Breast epithelium (tissue), 4 donors: ENCODE results near the gene OPCML. TPM values are rescaled to one million over a fixed set of nuclear protein-coding genes. Genes with fewer than 3 reads are reported as not detected.

ENCODE experiments used
- DNase-seq, 2 donors: peaks; one replicate each; pipeline ENCODE4 v3.0.0-alpha.2; 2019; ENCODE audit warnings: low spot score in 2 of 2
- H3K27ac ChIP-seq, 2 donors: fragments of 200-600 bp; sonication (generic) in 1 of 2; one replicate each; pipeline ENCODE4 v1.5.1; 2016 to 2019; ENCODE audit warnings: mild to moderate bottlenecking in 1 of 2
- H3K27me3 ChIP-seq, 2 donors: fragments of 200-600 bp; sonication (generic) in 1 of 2; one replicate each; pipeline versions ENCODE4 v1.5.1 to v1.6.0; 2017 to 2019; ENCODE audit warnings: control low read depth in 1 of 2, mild to moderate bottlenecking in 1 of 2
- H3K36me3 ChIP-seq: fragments of 200-600 bp; one replicate; pipeline ENCODE4 v1.5.1; 2019
- H3K4me1 ChIP-seq, 2 donors: fragments of 200-600 bp; sonication (generic); one replicate each; pipeline ENCODE4 v1.5.1; 2016 to 2019; ENCODE audit warnings: control low read depth in 1 of 2
- H3K4me3 ChIP-seq, 3 donors: fragments of 200-600 bp; sonication (generic); 1 replicate in 2 of 3; 2 replicates in 1 of 3; pipeline ENCODE4 v1.5.1; 2016 to 2019; ENCODE audit warnings: mild to moderate bottlenecking in 3 of 3, moderate library complexity in 2 of 3
- H3K9me3 ChIP-seq, 2 donors: fragments of 200-600 bp; sonication (generic) in 1 of 2; one replicate each; pipeline ENCODE4 v1.5.1; 2016 to 2019; ENCODE audit warnings: control low read depth in 1 of 2
- POLR2A ChIP-seq: fragments of 450-650 bp; IDR thresholded peaks from one replicate; pipeline ENCODE4 v1.6.1; 2016; ENCODE audit warnings: antibody characterized with exemption, mild to moderate bottlenecking, moderate library complexity
- POLR2AphosphoS5 ChIP-seq, 3 donors: sonication (generic); formaldehyde crosslinking; IDR thresholded peaks; one replicate each; pipeline ENCODE4 v1.6.1; 2017; ENCODE audit warnings: antibody characterized with exemption in 3 of 3
- intact Hi-C: fragments of 100-400 bp; cut with DNase I; formaldehyde crosslinking; loops from one replicate; pipeline ENCODE4 v1.15.1; 2023; ENCODE audit warnings: low total_unique reads
- total RNA-seq, 3 donors: library from RNA; depleted of rRNA; stranded (reverse); fragments of >200 nt; gene quantifications; one replicate each; pipeline ENCODE4 v1.1.0, GENCODE V29; 2016
- TF ChIP-seq, protein P1 (sequence below), 3 donors: fragments of 450-650 bp; IDR thresholded peaks; one replicate each; pipeline ENCODE4 v1.5.1; 2016 to 2017; ENCODE audit warnings: antibody characterized with exemption in 3 of 3, mild to moderate bottlenecking in 3 of 3, moderate library complexity in 3 of 3

OPCML gene
- total RNA-seq, 3 donors from 2014 or later: not detected

DNA sequence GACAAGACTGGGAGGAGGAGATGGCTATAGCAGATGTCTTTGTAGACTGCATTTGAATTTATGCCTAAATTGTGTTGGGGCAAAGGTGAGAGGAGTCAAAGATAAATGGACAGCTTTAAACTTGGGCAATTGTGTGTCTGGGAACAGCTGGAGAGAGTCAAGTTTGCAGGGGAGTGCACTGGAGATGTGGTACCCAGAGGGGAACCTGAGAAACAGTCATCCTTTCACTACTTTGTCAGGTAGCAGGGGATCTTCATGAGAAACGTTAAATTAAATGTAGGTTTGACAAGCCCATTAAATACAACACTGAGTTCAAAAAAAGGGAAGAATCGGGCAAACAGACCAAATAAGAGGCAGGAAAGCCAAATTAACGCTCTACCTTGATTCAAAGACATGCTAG, 277.7 kb downstream of the OPCML start:
- DNase-seq: no peak
- TF ChIP-seq POLR2A: no peak
- TF ChIP-seq POLR2AphosphoS5 (IDR thresholded peaks at IDR 0.05): no peak
- TF ChIP-seq, protein P1, sequence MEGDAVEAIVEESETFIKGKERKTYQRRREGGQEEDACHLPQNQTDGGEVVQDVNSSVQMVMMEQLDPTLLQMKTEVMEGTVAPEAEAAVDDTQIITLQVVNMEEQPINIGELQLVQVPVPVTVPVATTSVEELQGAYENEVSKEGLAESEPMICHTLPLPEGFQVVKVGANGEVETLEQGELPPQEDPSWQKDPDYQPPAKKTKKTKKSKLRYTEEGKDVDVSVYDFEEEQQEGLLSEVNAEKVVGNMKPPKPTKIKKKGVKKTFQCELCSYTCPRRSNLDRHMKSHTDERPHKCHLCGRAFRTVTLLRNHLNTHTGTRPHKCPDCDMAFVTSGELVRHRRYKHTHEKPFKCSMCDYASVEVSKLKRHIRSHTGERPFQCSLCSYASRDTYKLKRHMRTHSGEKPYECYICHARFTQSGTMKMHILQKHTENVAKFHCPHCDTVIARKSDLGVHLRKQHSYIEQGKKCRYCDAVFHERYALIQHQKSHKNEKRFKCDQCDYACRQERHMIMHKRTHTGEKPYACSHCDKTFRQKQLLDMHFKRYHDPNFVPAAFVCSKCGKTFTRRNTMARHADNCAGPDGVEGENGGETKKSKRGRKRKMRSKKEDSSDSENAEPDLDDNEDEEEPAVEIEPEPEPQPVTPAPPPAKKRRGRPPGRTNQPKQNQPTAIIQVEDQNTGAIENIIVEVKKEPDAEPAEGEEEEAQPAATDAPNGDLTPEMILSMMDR (IDR thresholded peaks at IDR 0.05): no peak
- Histone ChIP-seq H3K27me3 (no peaks in the 10 kb centered on the region), H3K4me3 (no peak overlapping the region), H3K9me3 (no peaks in the 10 kb centered on the region), H3K36me3 (no peaks in the 10 kb centered on the region), H3K27ac (no peak overlapping the region), H3K4me1 (no peaks in the 10 kb centered on the region)
- intact Hi-C loops: no loop called here

DNA sequence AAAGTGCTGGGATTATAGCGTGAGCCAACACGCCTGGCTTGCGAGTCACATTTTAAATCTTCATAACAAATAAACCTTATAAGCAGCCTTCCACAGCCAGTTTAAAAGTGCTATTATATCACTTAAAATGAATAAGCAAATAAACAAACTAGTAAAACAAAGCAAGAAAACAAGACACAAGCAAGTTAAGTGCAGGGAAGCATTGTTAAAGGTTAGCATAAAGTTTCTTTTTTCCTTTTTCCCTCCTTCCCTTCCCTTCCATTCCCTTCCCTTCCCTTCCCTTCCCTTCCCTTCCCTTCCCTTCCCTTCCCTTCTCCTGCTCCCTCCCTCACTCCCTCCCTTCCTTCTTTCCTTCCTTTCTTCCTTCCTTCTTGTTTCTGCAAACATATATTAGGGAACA, 278.7 kb downstream of the OPCML start:
- Histone ChIP-seq H3K27ac (no peak overlapping the region), H3K4me1 (no peaks in the 10 kb centered on the region), H3K27me3 (no peaks in the 10 kb centered on the region), H3K9me3 (no peaks in the 10 kb centered on the region), H3K4me3 (no peak overlapping the region), H3K36me3 (no peaks in the 10 kb centered on the region)
- intact Hi-C loops: no loop called here
- TF ChIP-seq POLR2AphosphoS5 (IDR thresholded peaks at IDR 0.05): no peak
- TF ChIP-seq, protein P1 (IDR thresholded peaks at IDR 0.05): no peak
- TF ChIP-seq POLR2A: no peak
- DNase-seq: no peak

DNA sequence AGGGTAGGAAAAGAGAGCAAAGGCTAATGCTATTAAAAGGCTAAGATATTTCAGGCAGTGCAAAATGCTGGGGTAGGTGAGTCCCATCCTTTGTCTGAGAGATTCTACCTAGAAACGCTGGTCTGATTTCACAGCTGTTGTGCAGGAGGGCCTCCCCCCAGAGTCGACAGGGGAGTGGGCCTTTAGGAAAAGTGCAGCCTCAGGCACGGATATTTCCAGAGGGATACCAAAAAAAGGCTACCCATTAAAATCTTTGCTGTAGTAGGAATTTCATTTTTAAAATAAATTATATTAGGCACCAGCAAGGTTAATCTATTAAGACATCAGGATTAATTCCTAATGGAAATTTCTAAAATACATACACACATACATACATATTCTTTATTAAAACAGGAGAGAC, 280.5 kb downstream of the OPCML start:
- TF ChIP-seq POLR2AphosphoS5 (IDR thresholded peaks at IDR 0.05) (no peak), POLR2A (no peak)
- TF ChIP-seq, protein P1 (IDR thresholded peaks at IDR 0.05): no peak
- Histone ChIP-seq H3K27ac (no peak overlapping the region), H3K4me3 (no peak overlapping the region), H3K27me3 (no peaks in the 10 kb centered on the region), H3K4me1 (no peaks in the 10 kb centered on the region), H3K36me3 (no peaks in the 10 kb centered on the region), H3K9me3 (no peaks in the 10 kb centered on the region)
- intact Hi-C loops: no loop called here
- DNase-seq: no peak

DNA sequence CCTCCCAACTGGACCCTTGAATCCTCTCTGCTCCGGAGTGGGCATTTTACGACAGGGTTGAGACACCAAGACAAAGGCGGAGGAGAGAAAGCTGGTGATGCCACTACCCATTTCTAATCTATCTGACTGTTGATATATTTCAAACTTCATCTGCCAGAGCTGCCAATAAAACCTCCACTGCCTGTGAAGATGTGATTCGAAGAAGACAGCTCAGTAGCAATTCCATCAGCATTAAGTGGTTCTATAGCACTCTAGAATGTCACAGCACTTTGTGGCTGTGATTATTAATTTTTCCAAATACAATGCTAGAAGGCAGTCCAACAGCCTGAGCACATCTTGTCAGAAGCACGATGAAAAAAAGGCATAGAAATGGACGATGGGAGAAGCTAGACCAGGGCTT, 282.8 kb downstream of the OPCML start:
- Histone ChIP-seq H3K4me1 (no peaks in the 10 kb centered on the region), H3K27me3 (no peaks in the 10 kb centered on the region), H3K36me3 (no peaks in the 10 kb centered on the region), H3K4me3 (no peak overlapping the region), H3K9me3 (peaks cover 0 to 2% of the 10 kb centered on the region in 2 donors), H3K27ac (no peak overlapping the region)
- DNase-seq: no peak
- intact Hi-C loops: no loop called here
- TF ChIP-seq POLR2A: no peak
- TF ChIP-seq, protein P1 (IDR thresholded peaks at IDR 0.05): no peak

DNA sequence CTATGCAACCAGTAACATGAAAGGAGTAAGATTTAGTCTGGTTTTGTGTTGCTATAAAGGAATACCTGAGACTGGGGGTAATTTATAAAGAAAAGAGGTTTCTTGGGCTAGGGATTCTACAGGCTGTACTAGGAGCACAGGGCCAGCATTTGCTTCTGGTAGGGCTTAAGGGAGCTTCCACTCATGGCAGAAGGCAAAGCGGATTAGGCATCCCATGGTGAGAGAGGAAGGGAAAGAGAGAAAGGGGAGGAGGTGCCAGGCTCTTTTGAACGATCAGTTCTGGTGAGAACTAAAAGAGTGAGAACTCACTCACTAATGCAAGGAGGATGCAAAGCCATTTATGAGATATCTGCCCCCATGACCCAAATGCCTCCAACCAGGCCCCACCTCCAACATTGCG, 283.2 kb downstream of the OPCML start:
- Histone ChIP-seq H3K4me1 (no peaks in the 10 kb centered on the region), H3K36me3 (no peaks in the 10 kb centered on the region), H3K4me3 (no peak overlapping the region), H3K27me3 (no peaks in the 10 kb centered on the region), H3K27ac (no peak overlapping the region), H3K9me3 (peaks cover 0 to 2% of the 10 kb centered on the region in 2 donors)
- intact Hi-C loops: no loop called here
- no peak for TF ChIP-seq POLR2A
- TF ChIP-seq, protein P1 (IDR thresholded peaks at IDR 0.05): no peak
- no peak for TF ChIP-seq POLR2AphosphoS5 (IDR thresholded peaks at IDR 0.05)
- no peak for DNase-seq
